HG03039 (cell line): ENCODE results near the gene CALM1.

ENCODE experiments used
- ATAC-seq: cut with Tn5 transposase; IDR thresholded peaks from one replicate; pipeline ENCODE4 v1.9.1; 2021; ENCODE audit warnings: mild to moderate bottlenecking, moderate library complexity; ENCODE audit not compliant: unreplicated experiment

The CALM1 gene

DNA sequence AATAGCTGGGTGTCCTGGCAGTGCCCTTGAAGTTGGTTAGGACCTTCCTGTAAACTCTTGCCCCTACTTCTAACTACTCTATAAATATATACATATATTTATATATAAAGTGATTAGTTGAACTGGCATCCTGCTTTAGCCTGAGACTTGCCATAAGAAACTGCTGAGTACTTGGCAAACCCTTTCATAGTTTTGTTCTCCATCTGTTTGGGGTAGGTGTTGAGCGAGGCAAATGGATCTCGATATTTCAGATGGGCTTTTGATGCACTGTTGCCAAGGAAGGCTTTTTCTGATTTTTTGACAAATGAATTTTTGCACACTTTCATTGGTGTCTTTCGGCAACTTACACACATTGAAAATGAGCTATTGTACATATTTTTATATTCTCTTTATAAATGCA is 10.4 kb downstream of the CALM1 start:
- no peak for ATAC-seq

DNA sequence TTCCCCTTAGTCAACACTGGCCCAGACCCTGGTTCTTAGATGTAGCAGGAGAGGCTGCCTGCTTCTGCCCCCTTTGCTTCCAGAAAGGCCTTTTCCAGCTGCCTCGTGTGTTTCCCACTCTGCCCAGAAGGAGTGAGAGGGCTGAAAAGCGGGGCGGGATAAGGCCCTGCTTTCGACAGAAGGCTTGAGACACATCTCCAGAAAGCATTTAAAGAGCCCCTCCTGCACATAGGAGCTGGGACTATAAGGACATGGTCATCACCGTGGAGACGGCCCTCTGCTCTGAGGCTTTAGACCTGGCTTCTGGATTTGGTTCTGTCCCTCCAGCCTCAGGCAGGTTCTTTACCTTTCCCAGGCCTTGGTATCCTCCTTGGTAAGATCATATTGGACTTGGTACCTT is 11.9 kb downstream of the CALM1 start:
- ATAC-seq = no peak

DNA sequence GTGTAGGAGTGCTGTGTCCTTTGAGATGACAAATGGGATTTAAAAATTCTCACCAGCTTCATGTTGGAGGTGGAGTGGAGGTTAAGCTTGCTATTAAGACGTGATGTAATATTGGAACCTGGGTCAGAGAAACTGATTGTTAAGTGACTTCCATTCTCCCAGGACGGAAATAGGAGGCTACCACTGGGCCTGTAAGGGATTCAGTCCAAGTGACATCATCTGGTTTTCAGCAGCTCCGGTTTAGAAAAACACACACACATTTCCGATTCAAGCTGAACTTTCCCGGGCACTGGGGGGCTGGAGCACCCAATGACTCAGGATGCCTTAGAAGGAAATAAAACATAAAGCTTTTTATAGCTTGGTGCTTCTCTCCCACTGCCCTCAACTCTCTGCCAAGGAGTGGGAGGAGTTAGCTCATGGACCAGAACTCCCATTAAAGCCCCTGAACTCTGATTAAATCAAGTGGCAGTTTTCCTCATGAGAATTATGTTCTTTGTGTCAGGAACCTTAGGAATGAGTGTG is 12.4 kb downstream of the CALM1 start:
- no peak for ATAC-seq

DNA sequence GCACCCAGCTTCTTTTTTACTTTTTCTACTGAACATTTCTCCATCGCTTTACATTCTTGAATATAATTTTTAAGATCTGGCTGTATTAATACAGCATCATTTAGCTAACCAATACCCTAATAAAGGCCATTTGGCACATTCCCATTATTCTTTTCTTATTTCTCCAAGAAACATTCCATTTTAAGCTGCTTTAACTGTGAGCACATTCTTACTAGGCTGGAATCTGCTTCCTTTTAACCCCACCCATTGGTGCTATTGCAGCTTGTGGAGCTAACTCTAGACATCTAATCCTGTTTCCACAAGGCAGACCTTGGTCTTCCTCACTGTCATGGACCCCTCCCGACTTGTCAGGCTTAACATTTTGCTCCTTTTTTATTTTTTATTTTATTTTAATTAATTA is 15.2 kb downstream of the CALM1 start:
- no peak for ATAC-seq

DNA sequence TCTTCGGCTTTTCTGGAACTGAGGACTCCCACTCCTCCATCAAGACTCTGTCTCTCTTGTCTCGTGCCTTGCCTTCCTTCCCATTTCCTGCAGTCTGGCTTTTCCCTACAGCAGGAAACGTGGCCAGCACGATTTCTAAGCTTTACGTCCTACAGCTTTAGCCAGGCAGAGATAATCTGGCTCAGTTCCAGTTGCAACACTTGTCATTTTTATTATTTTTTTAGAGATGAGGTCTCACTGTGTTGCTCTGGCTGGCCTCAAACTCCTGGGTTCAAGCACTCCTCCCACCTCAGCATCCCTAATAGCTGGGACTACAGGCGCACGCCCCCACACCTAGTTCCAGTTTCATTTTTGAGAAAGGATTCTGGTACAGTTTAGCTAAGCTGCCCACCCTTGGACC is 19.9 kb downstream of the CALM1 start:
- no peak for ATAC-seq

DNA sequence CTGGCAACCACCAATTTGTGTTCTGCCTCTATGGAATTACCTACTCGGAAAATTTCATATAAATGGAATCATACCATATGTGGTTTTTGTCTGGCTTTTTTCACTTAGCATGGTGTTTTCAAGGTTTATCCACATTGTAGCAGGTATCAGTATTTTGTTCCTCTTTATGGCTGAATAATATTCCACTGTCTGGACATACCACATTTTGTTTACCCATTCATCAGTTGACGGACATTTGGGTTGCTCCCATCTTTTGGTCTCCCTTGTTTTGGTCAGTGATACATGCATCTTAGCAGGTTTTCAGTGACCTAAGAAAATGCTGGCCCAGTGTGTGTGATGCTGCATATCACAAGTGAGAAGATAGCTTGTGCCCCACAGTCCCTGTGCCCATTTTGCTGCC is 21.2 kb downstream of the CALM1 start:
- no peak for ATAC-seq

DNA sequence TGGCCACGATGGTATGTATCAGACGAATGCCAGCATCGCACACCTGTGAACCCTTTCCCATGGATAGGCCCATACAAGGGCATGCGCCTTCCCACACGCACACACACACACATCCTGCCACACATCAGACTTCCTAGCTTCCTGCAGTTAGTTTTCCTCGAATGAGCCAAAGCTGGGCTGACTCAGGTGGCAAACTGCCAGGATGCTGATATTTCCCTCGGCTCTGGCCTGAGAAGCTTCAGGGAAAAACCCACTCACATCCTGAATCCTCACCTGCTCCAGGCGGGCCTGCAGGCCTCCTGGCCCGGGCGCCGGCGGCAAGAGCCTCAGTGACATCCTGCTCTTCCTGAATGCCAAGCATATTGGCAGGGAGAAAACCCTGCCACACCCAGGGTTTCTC is 22.4 kb downstream of the CALM1 start:
- ATAC-seq = no peak

DNA sequence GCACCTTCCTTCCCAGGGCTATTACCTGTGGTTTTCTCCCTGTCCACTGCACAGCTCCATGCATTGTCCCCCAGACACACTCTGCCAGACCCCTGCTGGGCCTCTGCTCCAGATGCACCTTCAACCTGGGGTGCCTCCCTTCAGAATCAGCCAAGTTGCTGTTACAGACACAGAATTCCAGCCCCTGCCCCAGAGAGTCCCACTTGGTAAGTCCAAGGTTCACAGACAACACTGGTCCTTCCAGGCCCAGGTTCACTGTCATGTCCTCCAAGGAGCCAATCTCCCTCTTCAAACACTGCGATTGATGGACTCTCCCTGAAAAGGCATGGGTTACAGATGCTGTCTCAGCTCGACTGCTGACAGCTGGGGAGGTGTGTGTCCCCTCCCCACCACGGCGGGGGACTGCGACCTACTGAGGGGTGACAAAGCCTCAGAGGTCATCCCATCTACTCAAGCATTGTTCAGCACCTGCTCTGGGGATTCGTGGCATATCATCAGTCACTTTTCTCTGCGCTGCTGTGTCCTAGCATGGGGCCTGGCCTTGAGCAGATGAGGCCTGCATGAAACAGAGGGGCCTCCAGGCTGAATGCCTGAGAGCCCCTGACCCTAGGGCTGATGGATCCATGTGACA is 24.3 kb downstream of the CALM1 start:
- ATAC-seq = no peak

DNA sequence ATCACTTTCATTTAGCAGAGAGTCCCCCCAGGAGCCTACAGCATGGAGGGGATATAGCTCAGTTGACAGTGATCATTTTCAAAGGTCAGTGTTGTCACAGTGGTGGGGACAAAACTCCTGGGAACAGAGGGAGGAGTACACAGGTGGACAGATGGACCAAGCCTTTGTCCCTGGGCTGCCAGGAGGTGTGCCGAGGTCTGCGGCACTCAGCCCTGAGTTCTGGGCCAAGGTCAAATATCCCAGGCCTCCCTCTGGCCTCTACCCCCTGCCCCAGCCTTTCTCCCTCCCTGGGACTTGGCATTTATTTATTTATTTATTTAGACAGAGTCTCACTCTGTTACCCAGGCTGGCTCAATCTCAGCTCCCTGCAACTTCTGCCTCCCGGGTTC is 24.8 kb downstream of the CALM1 start:
- ATAC-seq = no peak

DNA sequence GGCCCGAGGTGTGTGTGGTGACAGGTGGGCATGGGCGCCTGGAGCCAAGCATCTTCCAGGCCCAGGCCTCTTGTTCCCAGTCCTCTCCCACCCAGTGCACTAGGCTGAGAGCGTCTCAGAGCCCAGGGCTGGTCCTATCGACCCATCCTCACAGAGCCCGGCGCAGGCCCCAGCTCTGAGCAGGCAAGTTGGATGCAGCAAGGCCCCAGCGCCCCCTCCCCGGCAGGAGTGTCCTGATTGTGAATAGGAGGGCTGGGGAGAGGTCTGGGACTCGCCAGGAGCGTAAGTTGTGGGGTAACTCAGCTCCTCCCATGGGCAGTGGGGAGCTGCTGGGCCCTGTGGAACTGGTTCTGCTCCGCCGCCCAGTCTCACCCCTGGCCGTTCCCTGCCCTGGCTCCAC is 26.3 kb downstream of the CALM1 start:
- ATAC-seq = no peak

DNA sequence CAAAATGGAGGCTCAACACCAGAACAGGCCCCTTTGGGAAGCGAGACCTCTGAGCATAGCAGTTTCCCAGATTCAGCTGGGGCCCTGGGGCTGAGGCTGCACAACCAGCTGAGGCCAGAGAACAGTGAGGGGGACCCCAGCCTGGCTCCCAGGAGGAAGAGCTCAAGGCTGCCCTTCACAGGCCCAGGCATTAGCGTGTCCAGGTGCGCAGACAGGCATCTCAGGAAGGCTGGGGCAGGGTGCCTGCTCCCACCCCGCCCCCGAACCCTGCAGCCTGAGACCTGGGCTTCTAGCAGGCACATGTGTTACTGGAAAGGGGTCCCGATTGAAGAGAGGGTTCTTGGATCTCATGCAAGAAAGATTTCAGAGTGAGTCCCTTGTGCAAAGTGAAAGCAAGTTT is 27.2 kb downstream of the CALM1 start:
- ATAC-seq = no peak

DNA sequence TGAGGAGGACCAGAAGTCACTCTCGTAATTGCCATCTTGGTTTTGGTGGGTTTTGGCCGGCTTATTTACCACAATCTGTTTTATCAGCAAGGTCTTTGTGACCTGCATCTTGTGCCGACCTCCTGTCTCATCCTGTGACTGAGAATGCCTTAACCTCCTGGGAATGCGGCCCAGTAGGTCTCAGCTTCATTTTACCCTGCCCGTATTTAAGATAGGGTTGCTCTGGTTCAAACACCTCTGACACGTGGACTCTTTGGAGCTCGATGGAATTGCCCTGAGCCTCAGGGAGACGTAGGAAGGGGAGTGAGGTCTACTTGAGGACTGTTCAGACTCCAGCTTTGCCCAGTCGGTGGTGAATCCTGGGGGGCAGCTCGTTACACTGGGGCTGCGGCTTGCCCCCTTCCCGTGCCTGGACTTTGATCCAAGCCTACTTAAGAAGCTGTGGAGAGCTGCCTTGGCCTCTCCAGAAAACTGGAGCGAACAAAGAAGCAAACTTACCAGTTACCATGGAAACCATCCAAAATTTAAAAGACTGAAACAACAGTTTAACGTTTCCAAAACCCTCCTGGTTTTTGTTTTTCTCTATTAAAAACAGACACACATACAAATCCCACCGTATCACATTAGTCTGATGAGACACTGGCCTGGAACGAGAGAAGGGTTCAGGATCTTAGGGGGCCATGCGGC is 28.0 kb downstream of the CALM1 start:
- ATAC-seq = no peak

DNA sequence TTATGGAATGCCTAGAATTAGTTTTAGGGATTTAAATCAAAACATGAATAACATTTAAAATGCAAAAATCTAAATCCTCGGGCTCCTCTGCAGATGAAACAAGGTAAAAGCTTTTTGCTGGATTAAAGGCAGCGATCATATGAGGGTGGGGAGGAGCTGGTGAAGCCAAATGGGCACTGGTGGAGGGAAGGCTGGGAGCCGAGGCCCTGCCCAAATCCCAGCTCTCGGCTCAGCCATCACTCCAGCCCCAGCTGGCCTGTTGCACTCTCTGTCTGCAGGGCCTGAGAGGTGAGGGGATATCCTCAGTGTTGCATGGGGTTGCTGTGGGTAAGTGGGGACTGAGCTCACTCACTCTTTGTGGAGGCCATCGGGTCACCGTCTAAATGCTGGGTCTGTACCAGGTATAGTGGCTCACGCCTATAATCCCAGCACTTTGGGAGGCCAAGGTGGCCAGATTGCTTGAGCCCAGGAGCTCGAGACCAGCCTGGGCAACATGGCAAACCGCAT is 28.6 kb downstream of the CALM1 start:
- ATAC-seq = no peak

DNA sequence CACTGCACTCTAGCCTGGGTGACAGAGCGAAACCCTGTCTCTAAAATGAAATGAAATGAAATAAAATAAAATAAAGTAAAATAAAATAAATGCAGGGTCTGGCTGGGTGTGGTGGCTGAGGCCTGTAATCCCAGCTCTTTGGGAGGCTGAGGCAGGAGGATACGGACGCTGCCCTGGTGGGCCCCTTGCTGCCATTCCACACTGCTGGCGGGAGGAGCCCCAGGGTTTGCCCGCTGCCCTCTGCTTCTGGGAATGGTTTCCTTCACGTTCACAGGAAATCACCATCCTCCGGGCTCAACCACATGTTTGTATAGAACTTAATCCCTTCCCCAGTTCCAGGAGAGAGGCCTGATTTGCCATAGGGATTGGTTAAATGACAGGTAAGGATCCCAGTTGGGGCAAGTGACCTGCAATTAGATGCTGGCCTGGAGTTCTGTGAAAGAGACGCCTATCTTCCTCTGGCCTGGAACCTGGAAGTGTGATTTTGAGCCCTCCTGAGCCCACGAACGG is 29.3 kb downstream of the CALM1 start:
- no peak for ATAC-seq

DNA sequence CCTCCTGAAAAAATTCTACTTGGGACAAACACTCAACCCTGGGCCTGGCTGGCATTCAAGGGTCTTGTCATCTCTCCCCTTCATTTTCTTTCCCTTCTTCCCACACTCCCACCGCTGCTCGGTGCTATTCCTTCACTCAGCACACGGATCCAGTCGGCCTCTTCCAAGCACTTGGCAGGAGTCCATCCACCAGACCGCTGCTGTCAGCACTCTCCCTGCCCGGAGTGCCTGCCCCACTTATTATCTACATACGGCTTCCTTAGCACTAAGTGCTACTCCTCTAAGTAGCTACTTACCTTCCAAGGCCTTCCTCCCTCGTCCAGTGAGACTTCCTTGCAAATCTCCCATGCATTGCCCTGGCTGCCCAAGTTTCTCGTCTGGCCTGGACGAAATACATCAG is 29.8 kb downstream of the CALM1 start:
- no peak for ATAC-seq

DNA sequence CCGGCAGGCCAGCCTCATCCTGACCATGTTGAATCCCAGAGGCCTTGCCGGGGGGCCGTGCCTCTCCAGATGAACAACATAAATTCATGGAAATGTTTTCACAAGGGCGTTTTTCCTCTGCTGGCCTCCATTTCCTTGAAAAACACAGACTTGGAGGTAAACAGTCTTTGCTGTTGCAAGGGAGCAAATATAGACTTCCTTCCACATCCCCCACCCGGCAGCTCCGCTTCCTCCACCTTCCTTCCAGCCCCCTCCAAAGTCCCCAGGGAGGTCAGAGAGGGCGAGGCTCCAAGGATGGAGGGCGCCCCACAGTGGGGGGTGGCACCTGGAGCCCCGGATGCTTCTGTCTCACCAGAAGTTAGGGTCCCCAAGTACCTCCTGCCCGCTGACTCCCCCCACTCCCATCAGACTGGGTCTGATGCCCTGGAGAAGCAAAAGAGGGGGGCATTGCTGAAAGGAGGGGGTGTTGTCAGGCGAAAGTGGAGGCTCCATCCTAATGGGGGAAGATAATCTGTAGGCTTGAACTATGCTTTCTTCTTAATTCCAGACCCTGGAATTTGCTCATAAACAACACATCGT is 31.1 kb downstream of the CALM1 start:
- ATAC-seq = no peak

DNA sequence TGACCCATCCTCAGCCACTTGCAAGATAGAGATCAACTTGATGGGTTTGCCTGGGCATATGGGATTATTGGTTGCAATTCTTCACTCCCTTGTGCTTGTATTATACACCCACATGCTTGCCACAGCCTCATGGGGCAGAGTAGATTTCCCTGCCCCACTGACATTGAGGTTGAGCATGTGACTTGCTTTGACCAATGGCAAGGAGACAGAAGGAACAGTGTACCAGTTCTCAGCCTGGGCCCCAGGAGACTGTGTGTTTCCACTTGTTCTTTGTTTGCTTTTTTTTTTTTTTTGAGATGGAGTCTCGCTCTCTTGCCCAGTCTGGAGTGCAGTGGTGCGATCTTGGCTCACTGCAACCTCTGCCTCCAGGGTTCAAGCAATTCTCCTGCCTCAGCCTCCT is 31.8 kb downstream of the CALM1 start:
- no peak for ATAC-seq

DNA sequence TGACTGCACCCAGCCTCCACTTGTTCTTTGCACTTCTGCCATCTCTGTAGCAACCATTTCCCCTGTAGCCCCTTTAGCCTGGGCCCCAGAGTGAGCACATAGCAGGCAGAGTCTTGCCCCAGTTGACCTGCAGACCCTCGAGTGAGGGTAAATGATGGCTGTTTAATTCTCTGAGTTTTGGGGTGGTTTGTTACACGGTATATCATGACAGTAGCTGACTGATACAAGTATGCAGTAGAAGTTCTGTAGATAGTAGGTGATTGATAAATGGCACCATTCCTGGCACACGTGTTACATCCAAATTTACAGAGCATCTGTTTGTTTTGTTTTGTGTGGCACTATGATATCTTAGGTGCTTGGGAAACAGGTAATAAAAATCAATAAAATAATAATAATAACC is 32.4 kb downstream of the CALM1 start:
- no peak for ATAC-seq

DNA sequence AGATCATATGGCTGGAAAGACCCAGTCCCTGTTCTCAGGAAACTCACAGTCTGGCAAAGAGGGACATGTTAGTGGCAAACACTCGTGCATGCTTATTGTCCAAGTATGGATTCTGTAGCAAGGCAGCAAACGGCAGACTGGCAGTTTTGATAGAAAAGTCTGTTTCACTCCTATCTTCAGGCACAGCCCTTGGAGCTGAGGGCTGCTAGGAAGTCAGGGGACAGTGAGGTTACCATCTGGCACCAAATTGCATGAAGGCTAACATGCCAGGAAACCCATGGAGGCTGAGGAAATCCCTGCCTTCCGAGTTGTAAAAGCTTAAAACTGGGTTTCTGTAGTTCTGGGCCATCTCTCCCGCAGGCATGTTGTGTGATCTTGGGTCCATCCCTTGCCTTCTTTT is 32.9 kb downstream of the CALM1 start:
- ATAC-seq = no peak

DNA sequence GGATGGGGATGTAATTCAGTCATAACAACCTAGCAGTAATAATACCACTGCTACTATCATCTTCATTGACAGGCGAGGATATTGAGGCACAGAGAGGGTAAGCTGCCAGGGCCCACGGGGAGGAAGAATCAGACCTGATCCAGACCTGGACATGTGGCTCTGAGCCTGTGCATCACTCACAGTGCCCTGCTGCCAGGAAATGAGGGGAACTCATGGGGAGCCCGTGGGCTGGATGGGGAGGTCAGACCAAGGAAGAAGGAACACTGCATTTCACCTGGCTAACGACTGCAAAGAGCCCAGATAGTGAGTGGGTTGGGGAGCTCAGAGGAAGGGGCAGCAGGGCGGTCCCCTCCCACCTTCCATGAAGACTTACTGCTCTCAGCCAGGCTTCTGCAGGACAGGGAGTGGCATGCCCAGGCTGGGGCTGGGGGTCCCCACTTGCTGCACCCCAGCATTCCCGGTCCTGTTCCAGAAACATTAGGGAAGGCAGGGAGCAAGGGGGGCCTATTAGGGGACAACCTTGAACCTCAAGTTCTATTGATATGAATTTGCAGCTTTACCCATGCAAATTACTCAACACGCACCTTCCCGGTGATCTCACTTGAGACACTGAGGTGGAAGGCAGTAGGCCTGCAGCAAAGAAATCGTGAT is 37.7 kb downstream of the CALM1 start:
- ATAC-seq = no peak

DNA sequence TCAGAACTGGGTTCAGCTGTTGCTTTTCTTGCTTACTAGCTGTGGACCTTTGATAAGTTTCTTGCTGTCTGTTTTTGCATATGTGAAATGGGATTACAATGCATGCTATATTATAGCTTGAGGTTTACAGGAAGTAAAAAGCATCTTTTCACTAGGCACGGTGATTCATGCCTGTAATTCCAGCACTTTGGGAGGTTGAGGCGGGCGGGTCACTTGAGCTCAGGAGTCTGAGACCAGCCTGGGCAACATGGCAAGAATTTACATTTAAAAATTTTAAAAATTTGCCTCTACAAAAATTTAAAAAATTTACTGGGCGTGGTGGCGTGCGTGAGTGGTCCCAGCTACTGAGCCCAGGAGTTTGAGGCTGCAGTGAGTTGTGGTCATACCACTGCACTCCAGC is 42.0 kb downstream of the CALM1 start:
- ATAC-seq = no peak

DNA sequence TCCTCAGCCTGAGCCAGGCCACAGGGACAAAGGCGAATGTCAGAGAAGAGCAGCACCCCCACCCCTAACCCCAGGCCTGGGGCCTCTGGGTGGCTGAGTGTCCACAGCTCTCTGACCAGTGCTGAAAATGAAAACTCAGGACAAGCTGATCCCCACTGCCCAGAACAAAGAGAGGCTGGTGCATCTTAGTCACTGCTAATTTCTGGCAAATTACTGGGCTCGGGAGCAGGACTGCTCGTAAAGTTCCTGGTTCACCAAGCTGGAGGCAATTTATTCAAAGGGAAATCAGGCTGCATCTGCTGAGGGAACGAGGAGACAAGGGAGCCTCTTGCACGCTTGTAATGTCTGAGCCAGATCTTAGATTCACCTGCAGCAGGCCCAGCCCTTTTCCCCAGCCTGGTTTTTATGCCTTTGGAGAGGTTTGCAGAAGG is 43.2 kb downstream of the CALM1 start:
- ATAC-seq = no peak
